Cardiac muscle cell (in vitro differentiated cells and primary cell): ENCODE results near the gene AKAP9. TPM values are rescaled to one million over a fixed set of nuclear protein-coding genes. Genes with fewer than 3 reads are reported as not detected.
A peak's percentile ranks its signal among the peaks of the same experiment; 100 is the strongest.
"Not testable (repeated sequence)": the region's sequence is repeated elsewhere in the genome, so short reads cannot be mapped to it uniquely, and the experiment has no call there.

Source experiments
- DNase-seq, 2 donors: peaks; one replicate each; pipeline versions ENCODE4 v3.0.0 to v3.0.0-alpha.2; 2010 to 2017; ENCODE audit warnings: low read depth in 1 of 2, low spot score in 1 of 2
- H3K27ac ChIP-seq: fragments of 200-600 bp; sonication (generic); 2 replicates; pipeline ENCODE4 v1.5.1; 2016
- H3K27me3 ChIP-seq: fragments of 200-600 bp; sonication (generic); 2 replicates; pipeline ENCODE4 v1.6.0; 2016; ENCODE audit warnings: control low read depth
- H3K36me3 ChIP-seq: fragments of 200-600 bp; sonication (generic); 2 replicates; pipeline ENCODE4 v1.5.1; 2016; ENCODE audit warnings: control low read depth
- H3K4me1 ChIP-seq: fragments of 200-600 bp; sonication (generic); 2 replicates; pipeline ENCODE4 v1.8.1; 2017; ENCODE audit warnings: low read depth, mild to moderate bottlenecking, mixed run types
- H3K4me3 ChIP-seq: fragments of 200-600 bp; sonication (generic); 2 replicates; pipeline ENCODE4 v1.5.1; 2016; ENCODE audit warnings: mild to moderate bottlenecking
- H3K9me3 ChIP-seq: fragments of 200-600 bp; sonication (generic); 2 replicates; pipeline ENCODE4 v1.5.1; 2017; ENCODE audit warnings: low read depth, mild to moderate bottlenecking, control low read depth
- CTCF ChIP-seq: IDR thresholded peaks from 2 replicates; pipeline ENCODE4 v1.5.1; 2012; ENCODE audit warnings: low read depth, mild to moderate bottlenecking, low read length
- polyA plus RNA-seq: library from polyadenylated mRNA; unstranded; fragments of >200 nt; fragmentation: Nextera tagmentation; extraction: Ambion mirVana; gene quantifications from 2 replicates; pipeline ENCODE4 v1.2.1, GENCODE V29; 2016
- total RNA-seq: library from RNA; depleted of rRNA; stranded (reverse); fragments of >200 nt; gene quantifications from 2 replicates; pipeline ENCODE4 v1.2.3, GENCODE V29; 2016

AKAP9 gene
- total and polyA plus RNA-seq, 2 experiments from 2014 or later = 41.4 to 57.1 TPM

DNA sequence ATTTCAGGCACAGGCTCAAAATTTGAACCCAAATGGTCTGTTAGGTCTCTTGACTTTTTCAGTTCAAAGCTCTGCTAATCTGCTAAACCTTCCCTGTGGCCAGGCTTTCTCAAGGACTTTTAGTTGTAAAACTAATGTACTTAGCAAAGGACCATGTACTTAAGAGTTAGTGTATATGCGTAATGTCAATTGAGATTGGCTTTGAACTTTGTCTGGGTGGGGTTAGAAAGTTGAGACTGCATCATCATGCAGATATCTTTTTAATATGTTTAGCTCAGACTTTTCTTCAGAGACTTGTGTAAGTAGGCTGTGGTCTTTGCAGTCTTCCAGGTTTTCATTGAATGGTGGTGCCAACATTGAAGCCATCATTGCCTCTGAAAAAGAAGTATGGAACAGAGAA, 159.9 kb downstream of the AKAP9 start:
- Histone ChIP-seq H3K4me1 (no peaks in the 10 kb centered on the region), H3K4me3 (no peak overlapping the region), H3K27ac (peak overlapping the region; percentile 29), H3K9me3 (no peaks in the 10 kb centered on the region), H3K27me3 (no peaks in the 10 kb centered on the region), H3K36me3 (peaks cover 63% of the 10 kb centered on the region)
- TF ChIP-seq CTCF = no peak
- DNase-seq = no peak

- not testable (repeated sequence) for H3K9me3 ChIP-seq, DNase-seq, H3K27me3 ChIP-seq, H3K4me3 ChIP-seq, H3K27ac ChIP-seq, H3K4me1 ChIP-seq
- peaks cover 57% of the 10 kb centered on the region for H3K36me3 ChIP-seq
Measured at GRCh38 chr7:92102862-92103261, 162.2 kb downstream of the AKAP9 start.

- DNase-seq = no peak
- Histone ChIP-seq H3K4me3 (no peak overlapping the region), H3K27me3 (no peaks in the 10 kb centered on the region), H3K36me3 (peaks cover 39% of the 10 kb centered on the region), H3K27ac (peak overlapping the region; percentile 67), H3K9me3 (no peaks in the 10 kb centered on the region), H3K4me1 (peaks cover 11% of the 10 kb centered on the region)
- TF ChIP-seq CTCF = no peak
Measured at GRCh38 chr7:92108821-92109220, 168.2 kb downstream of the AKAP9 start.

DNA sequence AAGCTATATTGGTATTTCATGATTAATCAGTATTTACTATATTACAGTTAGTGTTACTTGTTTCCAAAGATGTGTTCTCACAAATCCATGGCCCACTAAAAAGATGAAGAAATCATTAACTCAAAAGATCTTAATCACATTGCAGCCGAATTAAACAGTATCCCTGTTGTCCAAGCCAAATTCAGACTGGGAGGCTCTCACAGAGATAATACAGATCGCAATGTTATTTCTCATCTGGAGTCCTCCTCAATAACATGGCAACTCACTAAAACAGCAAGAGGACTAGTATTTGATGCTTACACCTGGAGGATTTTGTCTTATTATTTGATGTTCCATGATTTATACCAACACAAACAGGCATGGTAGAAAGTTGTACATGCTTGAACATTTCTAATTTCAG, 170.2 kb downstream of the AKAP9 start:
- H3K27ac ChIP-seq = peak overlapping the region; percentile 55
- H3K36me3 ChIP-seq = peaks cover 53% of the 10 kb centered on the region
- H3K4me3 ChIP-seq = no peak overlapping the region
- TF ChIP-seq CTCF = no peak
- no peaks in the 10 kb centered on the region for H3K27me3 ChIP-seq
- H3K9me3 ChIP-seq = no peaks in the 10 kb centered on the region
- DNase-seq = no peak
- peaks cover 11% of the 10 kb centered on the region for H3K4me1 ChIP-seq

DNA sequence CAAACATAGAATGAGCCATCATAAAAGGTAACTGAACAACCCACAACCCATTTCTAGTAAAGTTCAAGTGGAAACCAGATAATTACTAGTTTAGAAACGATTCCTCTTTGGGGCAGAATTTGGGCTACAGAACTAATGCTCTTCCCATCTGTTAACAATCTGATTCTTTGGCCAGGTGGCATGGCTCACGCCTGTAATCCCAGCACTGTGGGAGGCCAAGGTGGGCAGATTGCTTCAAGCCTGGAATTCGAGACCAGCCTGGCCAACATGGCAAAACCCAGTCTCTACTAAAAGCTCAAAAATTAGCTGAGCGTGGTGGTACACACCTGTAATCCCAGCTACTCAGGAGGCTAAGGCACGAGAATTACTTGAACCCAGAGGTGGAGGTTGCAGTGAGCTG, 175.2 kb downstream of the AKAP9 start:
- H3K27me3 ChIP-seq = no peaks in the 10 kb centered on the region
- no peak for DNase-seq
- no peak for TF ChIP-seq CTCF
- peaks cover 11% of the 10 kb centered on the region for H3K4me1 ChIP-seq
- H3K27ac ChIP-seq = no peak overlapping the region
- no peak overlapping the region for H3K4me3 ChIP-seq
- no peaks in the 10 kb centered on the region for H3K9me3 ChIP-seq
- peaks cover 43% of the 10 kb centered on the region for H3K36me3 ChIP-seq

GRCh38 chr7:92116949-92117348, 176.3 kb downstream of the AKAP9 start:
- Histone ChIP-seq H3K27me3 (no peaks in the 10 kb centered on the region), H3K4me1 (peaks cover 2% of the 10 kb centered on the region), H3K9me3 (no peaks in the 10 kb centered on the region), H3K27ac (no peak overlapping the region), H3K36me3 (peaks cover 54% of the 10 kb centered on the region), H3K4me3 (no peak overlapping the region)
- no peak for DNase-seq
- TF ChIP-seq CTCF = no peak
